LNCaP clone FGC (cell line): ENCODE results near the gene ATIC.

ENCODE experiments used
- DNase-seq: peaks from one replicate; pipeline ENCODE4 v3.0.0-alpha.2; 2011; ENCODE audit warnings: low read depth
- H3K4me3 ChIP-seq: 2 replicates; pipeline ENCODE4 v1.5.1; 2011; ENCODE audit warnings: mild to moderate bottlenecking, low read depth, low read length, control low read depth
- TF ChIP-seq, protein P1 (sequence below): IDR thresholded peaks from 2 replicates; pipeline ENCODE4 v1.5.1; 2012; ENCODE audit warnings: mild to moderate bottlenecking; ENCODE audit not compliant: control insufficient read depth, insufficient read depth; ENCODE audit errors: extremely low read depth

The ATIC gene

GRCh38 chr2:215374642-215375466 is 63.0 kb downstream of the ATIC start:
- DNase-seq: no peak
- H3K4me3 ChIP-seq: no peak overlapping the region
- TF ChIP-seq, protein P1, sequence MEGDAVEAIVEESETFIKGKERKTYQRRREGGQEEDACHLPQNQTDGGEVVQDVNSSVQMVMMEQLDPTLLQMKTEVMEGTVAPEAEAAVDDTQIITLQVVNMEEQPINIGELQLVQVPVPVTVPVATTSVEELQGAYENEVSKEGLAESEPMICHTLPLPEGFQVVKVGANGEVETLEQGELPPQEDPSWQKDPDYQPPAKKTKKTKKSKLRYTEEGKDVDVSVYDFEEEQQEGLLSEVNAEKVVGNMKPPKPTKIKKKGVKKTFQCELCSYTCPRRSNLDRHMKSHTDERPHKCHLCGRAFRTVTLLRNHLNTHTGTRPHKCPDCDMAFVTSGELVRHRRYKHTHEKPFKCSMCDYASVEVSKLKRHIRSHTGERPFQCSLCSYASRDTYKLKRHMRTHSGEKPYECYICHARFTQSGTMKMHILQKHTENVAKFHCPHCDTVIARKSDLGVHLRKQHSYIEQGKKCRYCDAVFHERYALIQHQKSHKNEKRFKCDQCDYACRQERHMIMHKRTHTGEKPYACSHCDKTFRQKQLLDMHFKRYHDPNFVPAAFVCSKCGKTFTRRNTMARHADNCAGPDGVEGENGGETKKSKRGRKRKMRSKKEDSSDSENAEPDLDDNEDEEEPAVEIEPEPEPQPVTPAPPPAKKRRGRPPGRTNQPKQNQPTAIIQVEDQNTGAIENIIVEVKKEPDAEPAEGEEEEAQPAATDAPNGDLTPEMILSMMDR: no peak

DNA sequence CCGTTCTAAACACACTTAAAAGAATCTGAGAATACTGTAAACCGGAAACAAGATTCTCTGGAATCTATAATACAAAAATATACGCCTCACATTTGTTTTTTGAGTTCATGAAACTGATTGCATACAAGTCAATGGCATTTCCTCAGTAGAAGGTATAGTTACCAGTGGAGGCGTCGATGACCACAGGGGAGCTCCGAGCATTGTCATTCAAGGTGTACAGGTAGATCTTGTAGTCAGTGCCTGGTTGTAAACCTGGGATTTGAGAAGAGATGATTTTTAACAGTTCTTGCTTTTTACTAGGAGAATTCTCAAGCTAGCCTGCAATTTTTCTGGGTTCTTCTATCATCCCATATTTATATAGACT is 63.6 kb downstream of the ATIC start:
- H3K4me3 ChIP-seq: no peak overlapping the region
- TF ChIP-seq, protein P1: no peak
- DNase-seq: no peak

- TF ChIP-seq, protein P1: no peak
- no peak for DNase-seq
Observed at GRCh38 chr2:215376103-215376780, 64.4 kb downstream of the ATIC start.

GRCh38 chr2:215377283-215377682 is 65.4 kb downstream of the ATIC start:
- TF ChIP-seq, protein P1: no peak
- H3K4me3 ChIP-seq: no peak overlapping the region
- DNase-seq: no peak

More at GRCh38 chr2:215376103-215376780, 64.4 kb downstream of the ATIC start:
- no peak overlapping the region for H3K4me3 ChIP-seq

GRCh38 chr2:215378045-215378444 is 66.2 kb downstream of the ATIC start:
- TF ChIP-seq, protein P1: no peak
- DNase-seq: no peak
- H3K4me3 ChIP-seq: no peak overlapping the region

GRCh38 chr2:215379039-215379438 is 67.2 kb downstream of the ATIC start:
- H3K4me3 ChIP-seq: no peak overlapping the region
- no peak for DNase-seq
- TF ChIP-seq, protein P1: no peak
